GM12872 (cell line): ENCODE results near the gene NUBPL.

Experiments used
- TF ChIP-seq, protein P1 (sequence below): IDR thresholded peaks from 3 replicates; pipeline ENCODE4 v1.5.1; 2011; ENCODE audit warnings: low read depth, mild to moderate bottlenecking, low read length, moderate library complexity; ENCODE audit not compliant: insufficient read depth

NUBPL gene

DNA sequence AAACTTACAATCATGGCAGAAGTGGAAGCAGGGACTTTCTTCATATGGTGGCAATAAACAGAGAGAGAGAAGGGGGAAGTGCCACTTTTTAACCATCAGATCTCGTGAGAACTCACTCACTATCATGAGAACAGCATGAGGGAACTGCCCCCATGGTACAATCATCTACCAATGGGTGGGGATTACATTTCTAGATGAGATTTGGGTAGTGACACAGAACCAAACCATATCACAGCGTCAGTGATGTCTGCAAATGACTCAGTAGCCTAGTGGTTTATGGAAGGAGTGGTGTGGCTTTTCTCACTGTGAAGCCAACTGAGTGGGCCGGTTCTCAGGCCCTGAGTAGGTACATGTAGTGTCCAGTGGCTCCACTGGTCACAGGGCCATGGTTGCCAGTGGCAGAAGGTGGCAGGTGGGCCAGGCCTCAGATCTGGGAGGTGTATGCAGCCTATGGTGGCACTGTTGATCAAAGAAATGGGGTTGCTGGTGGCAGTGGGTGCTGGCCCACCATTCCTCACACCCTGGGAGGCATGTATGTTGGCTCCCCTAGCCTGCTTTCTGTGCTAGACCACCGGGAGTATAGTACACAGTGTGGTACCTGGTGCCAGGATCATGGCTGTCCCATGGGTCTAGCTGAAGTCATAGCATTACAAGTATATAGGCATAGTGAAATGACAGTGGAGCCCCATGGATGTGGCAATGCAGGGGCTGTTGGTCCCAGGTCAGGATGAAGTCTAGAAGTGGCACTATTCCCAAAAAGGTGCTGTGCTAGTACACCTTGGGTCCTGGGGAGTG is 191.9 kb downstream of the NUBPL start:
- TF ChIP-seq, protein P1, sequence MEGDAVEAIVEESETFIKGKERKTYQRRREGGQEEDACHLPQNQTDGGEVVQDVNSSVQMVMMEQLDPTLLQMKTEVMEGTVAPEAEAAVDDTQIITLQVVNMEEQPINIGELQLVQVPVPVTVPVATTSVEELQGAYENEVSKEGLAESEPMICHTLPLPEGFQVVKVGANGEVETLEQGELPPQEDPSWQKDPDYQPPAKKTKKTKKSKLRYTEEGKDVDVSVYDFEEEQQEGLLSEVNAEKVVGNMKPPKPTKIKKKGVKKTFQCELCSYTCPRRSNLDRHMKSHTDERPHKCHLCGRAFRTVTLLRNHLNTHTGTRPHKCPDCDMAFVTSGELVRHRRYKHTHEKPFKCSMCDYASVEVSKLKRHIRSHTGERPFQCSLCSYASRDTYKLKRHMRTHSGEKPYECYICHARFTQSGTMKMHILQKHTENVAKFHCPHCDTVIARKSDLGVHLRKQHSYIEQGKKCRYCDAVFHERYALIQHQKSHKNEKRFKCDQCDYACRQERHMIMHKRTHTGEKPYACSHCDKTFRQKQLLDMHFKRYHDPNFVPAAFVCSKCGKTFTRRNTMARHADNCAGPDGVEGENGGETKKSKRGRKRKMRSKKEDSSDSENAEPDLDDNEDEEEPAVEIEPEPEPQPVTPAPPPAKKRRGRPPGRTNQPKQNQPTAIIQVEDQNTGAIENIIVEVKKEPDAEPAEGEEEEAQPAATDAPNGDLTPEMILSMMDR = no peak

DNA sequence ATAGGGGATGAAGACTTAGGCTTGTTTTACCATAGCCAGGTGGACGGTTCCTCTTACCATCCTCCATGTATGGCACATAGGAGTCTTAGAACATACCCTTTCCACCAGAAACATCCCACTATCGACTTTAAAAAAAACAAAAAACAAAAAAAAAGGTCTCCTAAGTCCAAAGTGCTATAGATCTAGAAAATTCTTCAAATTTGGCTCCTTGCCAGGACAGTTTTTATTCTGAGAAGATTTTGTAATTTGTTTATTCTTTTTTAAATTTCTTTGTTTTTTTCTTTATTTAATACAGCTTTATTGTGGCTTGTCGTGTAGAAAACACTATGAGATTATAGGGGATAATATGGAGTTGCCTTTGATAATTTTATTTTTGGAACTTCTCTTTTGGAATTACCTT is 197.7 kb downstream of the NUBPL start:
- TF ChIP-seq, protein P1 = no peak

DNA sequence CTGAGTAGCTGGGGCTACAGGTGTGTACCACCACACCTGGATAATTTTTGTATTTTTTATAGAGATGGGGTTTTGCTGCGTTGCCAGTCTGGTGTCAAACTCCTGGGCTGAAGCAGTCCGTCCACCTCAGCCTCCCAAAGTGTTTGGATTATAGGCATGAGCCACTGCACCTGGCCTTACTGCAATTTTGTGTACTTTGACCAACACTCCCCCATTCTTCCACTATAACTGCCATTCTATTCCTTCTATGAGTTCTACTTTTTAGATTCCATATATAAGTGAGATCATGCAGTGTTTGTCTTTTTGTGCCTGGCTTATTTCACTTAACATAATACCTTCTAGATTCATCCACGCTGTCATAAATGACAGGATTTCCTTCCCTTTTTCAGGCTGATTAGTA is 199.1 kb downstream of the NUBPL start:
- TF ChIP-seq, protein P1 = no peak

DNA sequence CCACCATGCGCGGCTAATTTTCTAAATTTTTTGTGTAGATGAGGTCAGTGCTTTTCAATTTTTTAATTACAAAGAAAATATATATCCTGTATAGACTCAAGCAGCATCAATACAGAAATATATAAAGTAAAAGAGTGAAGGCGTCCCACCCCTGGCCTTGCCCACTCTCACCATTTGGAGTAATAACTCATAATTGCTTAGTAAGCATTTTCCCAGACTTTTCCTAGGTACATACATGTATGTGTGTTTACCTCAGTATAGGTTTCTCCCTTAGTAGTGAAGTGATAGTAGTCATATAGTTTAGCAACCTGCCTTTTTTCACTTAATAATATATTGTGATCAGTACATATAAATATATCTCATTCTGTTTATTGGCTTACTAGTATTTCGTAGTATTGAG is 200.1 kb downstream of the NUBPL start:
- TF ChIP-seq, protein P1 = no peak

DNA sequence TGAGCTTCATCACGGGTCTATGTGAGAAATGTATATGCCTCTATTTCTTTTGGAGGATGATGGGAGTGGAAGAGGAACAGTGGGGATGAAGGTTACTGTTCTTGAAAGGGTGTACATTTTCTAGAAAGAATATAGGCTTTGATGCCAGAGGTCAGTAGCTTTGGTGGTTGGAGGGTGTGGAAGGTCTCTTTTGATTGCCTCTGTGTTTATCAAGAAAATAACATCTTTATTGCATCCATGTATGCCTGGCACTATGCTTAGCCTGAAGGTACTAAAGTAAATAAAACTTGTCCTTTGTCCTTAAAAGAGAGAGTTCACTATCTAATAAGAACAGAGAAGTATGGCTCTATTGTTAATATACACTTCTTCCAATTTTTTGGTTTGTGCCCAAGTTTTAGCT is 201.8 kb downstream of the NUBPL start:
- TF ChIP-seq, protein P1 = no peak

DNA sequence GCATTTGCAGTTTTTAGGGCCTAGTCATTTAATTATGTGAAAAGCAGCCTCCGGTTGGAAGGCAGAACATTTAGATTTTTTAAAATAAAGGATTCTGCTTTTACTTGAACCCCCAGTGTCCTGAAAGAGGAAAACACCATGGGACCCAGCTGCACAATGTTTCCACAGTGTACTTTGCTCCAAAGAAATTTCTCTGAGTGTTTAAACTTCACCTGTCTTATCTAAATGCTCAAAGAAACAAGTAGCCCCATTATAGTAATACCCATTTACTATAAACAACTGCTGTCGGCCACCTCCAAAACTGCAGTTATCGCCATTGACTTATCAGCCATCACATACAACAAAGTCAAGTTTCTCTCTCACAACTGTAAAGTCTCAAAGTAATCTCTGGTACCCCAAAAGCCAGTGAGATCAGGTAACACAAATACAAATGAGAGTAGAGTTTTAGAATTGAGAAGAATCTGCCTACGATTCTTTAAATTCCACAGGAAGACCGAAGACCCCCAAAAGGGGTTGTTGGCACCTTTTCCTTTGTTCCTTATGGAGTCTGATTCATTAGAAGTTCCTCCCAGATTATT is 205.2 kb downstream of the NUBPL start:
- TF ChIP-seq, protein P1 = no peak

DNA sequence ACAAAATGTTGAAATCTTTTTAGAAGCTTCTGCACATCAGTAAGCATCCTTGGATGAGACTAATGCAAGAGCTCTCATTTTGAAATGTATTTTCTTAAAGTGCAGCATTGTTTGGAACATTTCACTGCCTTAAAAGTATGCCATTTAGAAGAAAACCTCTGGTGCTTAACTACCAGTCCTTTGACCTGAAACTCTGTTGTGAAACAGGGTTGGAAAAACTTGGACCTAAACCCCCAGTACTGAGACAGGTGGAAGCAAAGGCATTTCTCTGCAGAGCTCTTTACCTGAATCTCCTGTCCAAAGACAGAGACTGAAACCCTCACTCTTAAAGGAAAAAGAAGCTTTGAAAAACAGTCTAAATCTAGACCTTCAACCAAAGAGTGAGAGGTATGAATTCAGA is 207.2 kb downstream of the NUBPL start:
- TF ChIP-seq, protein P1 = no peak
